PC-3 (cell line): ENCODE results near the gene NDOR1.

Source experiments
- CTCF ChIP-seq: fragments of 300-600 bp; sonication (generic); conservative IDR thresholded peaks from 2 replicates; pipeline ENCODE4 v1.5.1; 2017; ENCODE audit warnings: antibody characterized with exemption, low read depth, mild to moderate bottlenecking, low read length
- EZH2 ChIP-seq: fragments of 300-600 bp; sonication (generic); IDR thresholded peaks from one replicate; pipeline ENCODE4 v1.6.1; 2017; ENCODE audit warnings: antibody characterized with exemption, mild to moderate bottlenecking, low read length; ENCODE audit not compliant: unreplicated experiment
- EZH2phosphoT487 ChIP-seq: fragments of 300-600 bp; sonication (generic); IDR thresholded peaks from 2 replicates; pipeline ENCODE4 v1.6.1; 2018; ENCODE audit warnings: mild to moderate bottlenecking, antibody characterized with exemption, low read length, borderline replicate concordance

GRCh38 chr9:137218754-137219271, 13.3 kb downstream of the NDOR1 start:
- TF ChIP-seq CTCF (no peak), EZH2phosphoT487 (no peak), EZH2 (no peak)
